H1 (cell line): Measurements from ENCODE around the gene ELMO1.

Source experiments
- BRCA1 ChIP-seq: IDR thresholded peaks from 2 replicates; pipeline ENCODE4 v1.6.1; 2012; ENCODE audit warnings: low read depth, low read length, improper control_type of control experiment
- CTCF ChIP-seq, 3 experiments: IDR thresholded peaks; 1 replicate in 2 of 3; 2 replicates in 1 of 3; pipeline versions ENCODE4 v1.5.1 to v1.6.1; 2011; ENCODE audit warnings: low read length in 3 of 3, mild to moderate bottlenecking in 3 of 3, inconsistent platforms in 2 of 3, low read depth in 1 of 3, moderate library complexity in 1 of 3; ENCODE audit not compliant: insufficient read depth in 1 of 3; ENCODE audit errors: control extremely low read depth in 1 of 3
- EP300 ChIP-seq, 2 experiments: IDR thresholded peaks; 1 replicate in 1 of 2; 2 replicates in 1 of 2; pipeline ENCODE4 v1.6.1; 2011 to 2012; ENCODE audit warnings: low read depth in 2 of 2, low read length in 2 of 2, mild to moderate bottlenecking in 2 of 2, borderline replicate concordance in 1 of 2, inconsistent platforms in 1 of 2, moderate library complexity in 1 of 2
- TAF1 ChIP-seq: IDR thresholded peaks from 2 replicates; pipeline ENCODE4 v1.6.1; 2011; ENCODE audit warnings: mild to moderate bottlenecking, low read depth, low read length
- ZNF274 ChIP-seq: IDR thresholded peaks from 2 replicates; pipeline ENCODE4 v1.7.0; 2012; ENCODE audit warnings: low read length, borderline replicate concordance; ENCODE audit errors: extremely low read depth

- no peak for TF ChIP-seq CTCF (IDR thresholded peaks at IDR 0.05; ENCODE audit: control extremely low read depth in 1 of 3, insufficient read depth in 1 of 3, low read depth in 1 of 3, low read length in 3 of 3)
- TF ChIP-seq ZNF274 = no peak
- TF ChIP-seq TAF1 = no peak
- no peak for TF ChIP-seq BRCA1
- TF ChIP-seq EP300 (IDR thresholded peaks at IDR 0.05; ENCODE audit: borderline replicate concordance in 1 of 2, low read depth in 2 of 2, low read length in 2 of 2) = no peak
Observed at GRCh38 chr7:37348982-37349381, 99.7 kb downstream of the ELMO1 start.
